ENCODE results near the gene CCN6.
A peak's percentile ranks its signal among the peaks of the same experiment; 100 is the strongest.
"Not testable (repeated sequence)": the region's sequence is repeated elsewhere in the genome, so short reads cannot be mapped to it uniquely, and the experiment has no call there.

CCN6 gene

GRCh38 chr6:112051251-112051740 lies 2.6 kb upstream of the CCN6 start:
- H3K36me3 ChIP-seq (ENCODE audit: insufficient read depth, low read length); H3K9me3 ChIP-seq (ENCODE audit: control insufficient read depth, insufficient read depth, low read length); H3K4me1 ChIP-seq (ENCODE audit: insufficient read depth, low read length): not testable (repeated sequence)

GRCh38 chr6:112054555-112055190 lies 769 bp downstream of the CCN6 start:
- H3K36me3 ChIP-seq (ENCODE audit: insufficient read depth, low read length) = no peaks in the 10 kb centered on the region
- no peak overlapping the region for H3K9ac ChIP-seq (ENCODE audit: low read depth, low read length)

More at GRCh38 chr6:112051251-112051740, 2.6 kb upstream of the CCN6 start:
- not testable (repeated sequence) for H3K9ac ChIP-seq (ENCODE audit: low read depth, low read length)

DNA sequence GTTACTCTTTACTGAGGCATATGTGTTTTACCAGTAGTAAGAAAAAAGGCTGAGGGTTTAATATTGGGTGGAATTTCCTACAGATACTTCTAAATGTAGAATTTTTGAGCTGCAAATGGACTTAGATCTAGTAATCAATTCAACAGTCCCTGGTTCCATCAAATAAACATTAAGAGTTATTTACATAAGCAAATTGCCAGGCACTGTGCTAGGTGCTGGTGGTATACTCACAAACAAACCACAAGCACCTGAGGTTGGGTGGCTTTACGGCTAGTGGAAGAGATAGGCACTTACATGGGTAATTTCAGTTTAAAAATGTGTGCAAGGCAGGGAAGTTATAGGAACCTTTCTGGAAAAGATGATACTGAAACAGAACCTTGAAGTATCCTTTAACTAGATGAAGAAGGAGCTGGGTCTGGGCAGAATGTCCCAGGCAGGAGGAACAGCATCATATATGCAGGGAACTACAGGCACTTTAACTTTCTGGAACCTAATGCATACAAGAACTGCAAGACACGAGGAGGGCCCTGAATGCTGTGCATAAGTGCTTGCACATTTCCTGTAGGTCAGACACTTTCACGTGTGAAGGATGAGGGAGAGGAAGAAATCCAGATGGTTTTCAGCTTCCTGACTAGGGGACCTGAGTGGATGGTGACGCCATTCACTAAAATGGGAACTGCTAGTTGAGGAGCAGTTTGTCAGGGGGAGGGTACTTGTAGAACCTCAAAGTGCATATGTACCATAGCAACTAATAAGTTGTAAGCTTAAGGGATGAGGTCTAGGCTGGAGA lies 4.5 kb downstream of the CCN6 start:
- Histone ChIP-seq H3K36me3 (ENCODE audit: insufficient read depth, low read length) (no peaks in the 10 kb centered on the region), H3K4me1 (ENCODE audit: insufficient read depth, low read length) (no peaks in the 10 kb centered on the region), H3K9ac (ENCODE audit: low read depth, low read length) (no peak overlapping the region), H3K9me3 (ENCODE audit: control insufficient read depth, insufficient read depth, low read length) (no peaks in the 10 kb centered on the region)

More at GRCh38 chr6:112054555-112055190, 769 bp downstream of the CCN6 start:
- Histone ChIP-seq H3K4me1 (ENCODE audit: insufficient read depth, low read length) (no peaks in the 10 kb centered on the region), H3K9me3 (ENCODE audit: control insufficient read depth, insufficient read depth, low read length) (no peaks in the 10 kb centered on the region)

DNA sequence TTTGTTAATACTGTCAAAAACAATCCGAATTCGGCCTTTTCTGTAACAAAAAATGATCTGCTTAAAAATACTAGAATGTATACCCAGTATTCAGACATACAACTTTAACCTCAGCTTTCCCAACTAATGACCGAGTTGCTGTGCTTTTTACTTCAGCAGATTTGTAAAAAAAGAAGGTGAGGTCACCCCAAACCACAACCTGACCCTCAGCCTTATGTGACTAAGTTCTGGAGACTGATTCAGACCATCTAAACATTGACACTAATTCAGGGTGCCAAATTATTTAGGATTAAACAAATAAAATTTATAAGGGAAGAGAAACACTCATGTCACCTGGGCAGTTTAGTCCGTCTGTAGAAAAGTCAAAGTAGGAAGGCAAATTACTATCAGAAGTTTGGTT lies 7.7 kb downstream of the CCN6 start:
- Histone ChIP-seq H3K9me3 (ENCODE audit: control insufficient read depth, insufficient read depth, low read length) (no peaks in the 10 kb centered on the region), H3K9ac (ENCODE audit: low read depth, low read length) (no peak overlapping the region), H3K4me1 (ENCODE audit: insufficient read depth, low read length) (no peaks in the 10 kb centered on the region), H3K36me3 (ENCODE audit: insufficient read depth, low read length) (no peaks in the 10 kb centered on the region)

DNA sequence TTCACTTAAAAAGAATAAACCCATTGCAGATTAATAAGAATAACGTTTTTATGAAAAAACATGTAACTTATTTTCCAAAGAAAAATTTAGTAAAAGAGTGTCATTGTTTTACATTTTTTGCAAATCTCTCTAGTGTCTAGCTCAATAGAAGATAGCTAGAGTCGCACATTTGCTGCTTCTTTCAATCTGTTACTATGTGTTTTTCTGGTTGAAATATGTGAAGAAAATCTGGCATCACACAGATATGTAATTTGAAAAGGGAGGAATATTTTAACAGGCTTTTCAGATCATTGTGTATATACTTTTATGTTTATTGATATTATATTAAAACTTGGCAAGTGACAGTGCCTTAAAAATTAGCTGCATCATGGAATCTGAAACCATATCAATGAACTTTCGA lies 9.1 kb downstream of the CCN6 start:
- Histone ChIP-seq H3K9ac (ENCODE audit: low read depth, low read length) (no peak overlapping the region), H3K9me3 (ENCODE audit: control insufficient read depth, insufficient read depth, low read length) (no peaks in the 10 kb centered on the region), H3K4me1 (ENCODE audit: insufficient read depth, low read length) (no peaks in the 10 kb centered on the region)

DNA sequence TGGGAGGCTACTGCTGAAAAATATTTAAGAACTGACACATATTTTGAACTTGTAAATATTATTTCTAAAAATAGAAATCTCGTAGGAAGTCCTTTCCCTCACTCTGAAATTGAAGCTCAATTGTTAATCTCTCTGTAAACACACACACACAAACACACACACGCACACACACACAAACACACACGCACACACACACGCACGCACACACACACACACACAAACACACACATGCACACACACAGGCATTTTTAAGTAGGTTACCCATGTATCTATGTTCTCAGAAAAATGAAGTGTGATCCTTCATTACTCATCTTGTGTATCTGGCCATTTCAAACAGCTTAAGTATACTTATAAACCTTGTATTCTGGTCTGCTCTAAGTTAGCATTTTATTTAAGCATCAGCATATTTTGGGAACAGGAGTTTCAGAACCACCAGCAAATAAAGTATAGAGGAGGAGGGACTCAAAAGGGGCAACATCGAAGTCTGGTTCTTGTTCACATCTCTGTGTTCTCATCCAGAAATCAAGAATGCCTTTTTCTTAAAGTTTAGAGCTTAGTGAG lies 11.6 kb downstream of the CCN6 start:
- no peaks in the 10 kb centered on the region for H3K4me1 ChIP-seq (ENCODE audit: insufficient read depth, low read length)
- no peaks in the 10 kb centered on the region for H3K36me3 ChIP-seq (ENCODE audit: insufficient read depth, low read length)
- H3K9ac ChIP-seq (ENCODE audit: low read depth, low read length) = no peak overlapping the region
- H3K9me3 ChIP-seq (ENCODE audit: control insufficient read depth, insufficient read depth, low read length) = no peaks in the 10 kb centered on the region

More for the DNA sequence above, 9.1 kb downstream of the CCN6 start:
- no peaks in the 10 kb centered on the region for H3K36me3 ChIP-seq (ENCODE audit: insufficient read depth, low read length)

GRCh38 chr6:112066606-112067005 lies 12.7 kb downstream of the CCN6 start:
- H3K36me3 ChIP-seq (ENCODE audit: insufficient read depth, low read length) = no peaks in the 10 kb centered on the region
- H3K9ac ChIP-seq (ENCODE audit: low read depth, low read length) = no peak overlapping the region
- no peaks in the 10 kb centered on the region for H3K9me3 ChIP-seq (ENCODE audit: control insufficient read depth, insufficient read depth, low read length)

GRCh38 chr6:112081569-112081968 lies 27.7 kb downstream of the CCN6 start:
- Histone ChIP-seq H3K9ac (ENCODE audit: low read depth, low read length) (no peak overlapping the region), H3K4me1 (ENCODE audit: insufficient read depth, low read length) (no peaks in the 10 kb centered on the region), H3K36me3 (ENCODE audit: insufficient read depth, low read length) (peaks cover 6% of the 10 kb centered on the region; the same call in 1 of the 2 replicates), H3K9me3 (ENCODE audit: control insufficient read depth, insufficient read depth, low read length) (no peaks in the 10 kb centered on the region)

More at GRCh38 chr6:112066606-112067005, 12.7 kb downstream of the CCN6 start:
- no peaks in the 10 kb centered on the region for H3K4me1 ChIP-seq (ENCODE audit: insufficient read depth, low read length)

DNA sequence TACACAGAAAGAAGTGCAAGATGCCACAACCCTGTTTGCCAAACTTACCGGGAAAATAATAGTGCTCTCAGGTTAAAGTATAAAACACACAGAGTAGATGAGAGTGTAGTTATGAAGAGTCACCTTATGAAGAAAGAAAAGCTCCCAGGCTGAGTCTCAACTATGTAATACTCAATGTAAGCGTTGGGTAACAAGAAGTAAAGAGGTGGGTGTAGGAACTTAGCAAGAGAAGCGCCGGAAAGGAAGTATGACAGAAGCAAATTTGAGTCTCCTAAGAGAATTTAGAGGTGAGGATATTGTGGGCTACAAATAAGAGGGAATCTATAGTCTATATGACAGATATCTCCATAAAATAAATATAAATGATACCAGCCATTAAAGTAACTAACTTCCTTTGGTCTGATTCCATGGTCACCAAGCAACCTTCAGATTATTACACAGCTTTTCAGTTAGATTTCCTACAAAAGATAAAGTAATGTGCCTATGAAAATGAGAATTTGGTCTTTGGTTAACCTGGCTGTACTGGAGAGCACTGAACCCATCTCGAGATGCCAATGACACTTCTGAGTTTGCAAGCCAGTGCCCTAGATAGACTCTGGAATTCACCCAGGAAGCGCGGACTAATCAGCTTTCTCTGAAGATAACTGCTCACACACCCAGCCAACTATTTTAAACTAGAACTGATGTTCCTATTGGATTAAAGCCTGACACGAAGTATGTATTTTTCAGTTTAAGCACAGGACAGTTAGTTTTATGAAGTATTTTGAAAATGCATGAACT lies 31.6 kb downstream of the CCN6 start:
- Histone ChIP-seq H3K9ac (ENCODE audit: low read depth, low read length) (no peak overlapping the region), H3K36me3 (ENCODE audit: insufficient read depth, low read length) (peaks cover 4% of the 10 kb centered on the region; the same call in 1 of the 2 replicates), H3K4me1 (ENCODE audit: insufficient read depth, low read length) (no peaks in the 10 kb centered on the region), H3K9me3 (ENCODE audit: control insufficient read depth, insufficient read depth, low read length) (no peaks in the 10 kb centered on the region)

DNA sequence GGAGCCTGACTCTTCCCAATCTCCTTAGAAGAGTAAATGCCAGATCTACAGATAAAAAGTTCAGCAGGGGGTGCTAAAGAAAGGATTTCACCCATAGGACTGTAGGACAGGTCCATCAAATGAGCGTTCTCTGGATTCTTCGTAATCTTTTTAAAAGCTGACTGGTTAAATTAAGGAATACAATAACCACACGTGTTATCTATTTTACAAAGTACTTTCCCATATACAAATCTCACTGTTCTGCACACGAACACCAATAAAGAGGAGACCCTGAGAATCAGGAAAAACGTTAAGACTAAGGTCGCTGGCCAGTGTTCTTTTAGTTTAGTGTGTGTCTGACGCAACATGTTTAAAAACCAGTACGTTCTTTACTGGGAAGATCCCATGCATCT lies 32.8 kb downstream of the CCN6 start:
- Histone ChIP-seq H3K9me3 (ENCODE audit: control insufficient read depth, insufficient read depth, low read length) (no peaks in the 10 kb centered on the region), H3K4me1 (ENCODE audit: insufficient read depth, low read length) (no peaks in the 10 kb centered on the region), H3K36me3 (ENCODE audit: insufficient read depth, low read length) (no peaks in the 10 kb centered on the region), H3K9ac (ENCODE audit: low read depth, low read length) (peak overlapping the region; percentile 64)

DNA sequence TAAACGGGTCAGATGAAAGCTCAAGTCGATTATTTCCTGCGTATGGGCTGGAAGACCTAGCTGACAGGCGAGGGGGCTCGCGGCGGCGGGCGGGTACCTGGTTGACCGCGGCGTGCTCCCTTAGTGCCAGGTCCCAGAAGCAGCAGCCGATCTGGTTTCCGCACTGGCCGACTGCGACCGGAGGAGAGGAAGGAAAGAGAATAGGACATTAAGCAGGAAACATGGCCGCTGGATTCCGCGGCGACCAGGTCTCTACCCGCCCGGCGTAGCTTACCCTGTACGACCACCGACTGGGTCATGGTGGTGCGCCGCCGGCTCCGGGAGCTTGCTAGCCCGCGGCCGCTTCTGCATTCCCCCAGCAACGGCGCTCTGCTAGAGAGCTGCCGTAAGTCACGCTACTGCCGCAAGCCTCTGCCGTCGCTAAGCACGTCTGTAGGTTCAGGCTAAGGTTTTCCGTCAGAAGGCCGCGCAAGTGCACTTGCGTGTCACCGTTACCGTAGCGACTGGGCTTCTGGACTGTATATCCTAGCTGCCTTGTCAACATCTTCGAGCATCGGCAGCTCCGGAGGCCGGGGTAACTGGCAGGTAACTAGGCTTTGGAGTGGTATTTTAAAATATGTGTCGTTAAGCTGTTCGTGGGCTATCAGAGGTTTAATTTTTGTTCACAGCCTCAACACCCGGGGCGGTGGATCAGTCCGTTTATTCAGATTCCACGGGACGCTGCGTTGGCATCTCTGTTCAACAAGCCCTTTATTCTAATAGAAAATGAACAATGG lies 33.4 kb downstream of the CCN6 start, which contains the start of the genes FAM229B and TUBE1:
Gene FAM229B (plus strand): TSS at position 456 of the 776 bp plus-strand sequence. CDS start 11,693 bp downstream, outside the sequence.
Gene TUBE1 (minus strand): TSS at position 347 of the 776 bp plus-strand sequence. CDS start 48 bp downstream, at position 299.
- peak within 1 kb of the TSS; percentile 64 for H3K9ac ChIP-seq (ENCODE audit: low read depth, low read length)
- H3K9me3 ChIP-seq (ENCODE audit: control insufficient read depth, insufficient read depth, low read length) = no peaks in the 10 kb centered on the region
- no peaks in the 10 kb centered on the region for H3K4me1 ChIP-seq (ENCODE audit: insufficient read depth, low read length)
- H3K36me3 ChIP-seq (ENCODE audit: insufficient read depth, low read length) = no peaks in the 10 kb centered on the region

GRCh38 chr6:112087916-112088315 lies 34.0 kb downstream of the CCN6 start:
- no peaks in the 10 kb centered on the region for H3K36me3 ChIP-seq (ENCODE audit: insufficient read depth, low read length)
- H3K4me1 ChIP-seq (ENCODE audit: insufficient read depth, low read length) = no peaks in the 10 kb centered on the region
- H3K9me3 ChIP-seq (ENCODE audit: control insufficient read depth, insufficient read depth, low read length) = no peaks in the 10 kb centered on the region
- peak overlapping the region; percentile 64; the same call in 1 of the 2 replicates for H3K9ac ChIP-seq (ENCODE audit: low read depth, low read length)

DNA sequence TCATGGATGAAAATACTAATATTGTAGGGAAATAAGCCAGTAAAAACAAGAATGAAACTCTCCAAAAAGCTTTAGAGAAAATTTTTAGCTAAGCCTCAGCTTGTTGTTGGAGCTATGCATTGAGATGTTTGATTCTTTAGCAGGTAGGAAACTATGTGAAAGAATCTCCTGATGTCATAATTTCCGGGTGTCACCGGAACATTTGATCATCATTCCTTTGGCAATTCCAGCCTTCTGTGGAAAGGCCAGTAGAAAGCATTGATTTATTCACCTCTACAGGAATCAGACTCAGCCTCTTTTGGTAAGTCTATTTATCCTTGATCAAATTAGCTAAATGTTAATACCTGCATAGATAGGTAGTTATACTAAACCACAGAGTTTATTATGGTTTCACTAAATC lies 43.0 kb downstream of the CCN6 start:
- no peaks in the 10 kb centered on the region for H3K9me3 ChIP-seq (ENCODE audit: control insufficient read depth, insufficient read depth, low read length)
- 0 out of 2 replicates have a peak, but pooled peaks cover 3% of the 10 kb centered on the region for H3K36me3 ChIP-seq (ENCODE audit: insufficient read depth, low read length)
- H3K4me1 ChIP-seq (ENCODE audit: insufficient read depth, low read length) = peaks cover 28% of the 10 kb centered on the region
- no peak overlapping the region for H3K9ac ChIP-seq (ENCODE audit: low read depth, low read length)
